Measurements from ENCODE around the gene AADAT.

Gene AADAT

DNA sequence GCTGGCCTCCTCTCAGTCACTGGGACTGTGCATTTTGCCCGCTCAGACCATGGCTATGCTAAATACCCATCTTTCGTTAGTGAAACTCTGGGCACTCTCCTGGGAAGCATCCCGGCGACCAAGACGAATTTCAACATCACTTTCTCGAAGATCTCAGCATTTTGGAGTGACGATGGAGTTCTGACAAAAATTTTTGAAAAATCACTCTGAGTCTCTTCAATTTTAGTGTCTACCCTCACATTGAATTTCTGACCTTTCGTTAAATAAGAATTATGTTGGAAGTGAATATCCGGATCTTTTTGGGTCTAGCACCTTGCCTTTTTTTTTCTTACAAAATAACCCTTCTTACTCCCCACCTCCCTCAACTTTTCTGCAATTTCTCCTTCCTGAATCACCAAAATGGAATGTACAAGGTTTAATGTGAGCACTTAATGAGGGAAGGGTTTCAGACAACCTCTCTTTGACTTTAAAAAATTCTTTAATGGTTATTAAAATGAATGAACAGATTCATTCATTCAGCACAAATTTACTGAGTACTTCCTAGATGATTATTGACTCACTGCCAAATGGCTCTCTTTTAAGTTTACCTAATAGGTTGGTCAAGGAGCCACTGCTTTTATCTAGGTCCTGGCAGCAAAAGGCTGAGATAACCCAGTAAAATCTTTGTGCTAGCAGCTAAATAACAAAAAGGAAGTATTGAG, 746 bp upstream of the AADAT start:
- in situ Hi-C loops (cut with MboI; ENCODE audit: low sequenced_read_pairs) = no loop called here

DNA sequence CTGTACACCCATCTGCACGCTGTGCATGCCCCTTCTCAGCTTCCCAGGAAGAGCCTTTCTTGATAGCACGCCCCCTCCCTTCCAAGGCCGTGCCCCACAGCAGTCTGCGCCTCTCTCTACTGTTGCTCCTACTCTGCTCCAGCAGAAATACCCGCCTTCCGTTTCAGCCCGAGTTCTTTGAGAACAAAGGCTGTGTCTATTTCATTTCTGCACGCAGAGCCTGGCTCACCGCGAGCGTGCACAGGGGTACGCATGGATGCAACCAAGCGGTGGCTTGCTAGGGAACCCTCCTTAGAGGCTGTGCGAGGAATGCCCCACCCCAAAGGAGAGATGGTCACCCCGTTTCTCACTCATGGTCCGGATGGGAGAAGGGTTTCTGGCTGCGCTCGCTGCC, 485 bp downstream of the AADAT start:
- in situ Hi-C loops (cut with MboI; ENCODE audit: low sequenced_read_pairs) = no loop called here

DNA sequence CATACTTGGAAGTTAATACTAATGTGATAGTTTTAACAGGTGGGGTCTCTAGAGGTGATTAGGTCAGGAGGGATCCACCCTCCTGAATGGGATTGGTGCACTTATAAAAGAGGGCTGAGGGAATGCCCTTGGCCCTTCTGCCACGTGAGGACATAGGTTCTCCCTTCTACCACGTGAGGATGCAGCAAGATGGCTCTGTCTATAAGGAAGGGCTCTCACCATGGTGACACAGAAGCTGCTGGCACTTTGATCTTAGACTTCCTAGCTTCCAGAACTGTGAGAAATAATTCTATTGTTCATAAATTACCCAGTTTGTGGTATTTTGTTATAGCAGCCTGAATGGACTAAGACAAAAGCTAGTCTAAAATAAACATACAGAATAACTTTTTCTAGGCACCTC, 1.0 kb downstream of the AADAT start:
- in situ Hi-C loops (cut with MboI; ENCODE audit: low sequenced_read_pairs) = no loop called here

DNA sequence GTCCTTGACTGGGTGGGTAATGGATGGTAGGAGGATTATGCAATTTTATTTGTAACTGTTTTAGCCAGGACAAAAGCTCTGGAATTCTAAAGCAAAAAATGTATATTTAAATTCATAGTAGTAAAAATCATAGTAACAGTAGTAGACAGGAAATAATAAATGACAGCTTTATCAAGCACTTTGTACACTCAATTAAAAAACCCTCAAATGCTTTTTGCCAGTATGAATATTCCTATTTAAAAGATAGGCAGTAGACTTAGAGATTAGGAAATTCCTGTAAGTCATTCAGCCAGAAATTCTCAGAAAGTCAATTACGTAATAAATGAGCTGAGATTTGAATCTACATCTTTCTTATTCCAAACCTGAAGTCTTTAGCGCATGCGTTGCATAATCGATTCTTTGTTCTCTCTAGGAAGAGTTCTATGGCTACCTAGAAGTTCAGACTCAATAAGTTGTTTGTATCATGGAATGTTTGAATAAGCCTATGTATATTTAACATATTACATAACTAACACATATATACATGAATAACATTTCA, 2.5 kb downstream of the AADAT start:
- in situ Hi-C loops (cut with MboI; ENCODE audit: low sequenced_read_pairs) = no loop called here

DNA sequence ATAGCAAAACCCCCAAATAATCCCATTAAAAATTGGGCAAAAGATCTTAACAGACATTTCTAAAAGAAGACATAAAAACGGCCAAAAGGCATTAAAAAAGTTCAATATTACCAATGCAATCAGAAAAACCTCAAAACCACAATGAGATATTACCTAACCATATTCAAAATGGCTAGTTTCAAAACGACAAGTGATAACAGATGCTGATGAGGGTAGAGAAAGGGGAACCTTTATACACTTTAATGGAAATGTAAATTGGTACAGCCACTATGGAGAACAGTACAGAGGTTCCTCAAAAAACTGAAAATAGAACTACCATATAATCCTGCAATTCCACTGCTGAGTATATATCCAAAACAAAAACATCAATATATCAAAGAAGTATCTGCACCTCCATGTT, 6.2 kb downstream of the AADAT start:
- in situ Hi-C loops (cut with MboI; ENCODE audit: low sequenced_read_pairs) = no loop called here

DNA sequence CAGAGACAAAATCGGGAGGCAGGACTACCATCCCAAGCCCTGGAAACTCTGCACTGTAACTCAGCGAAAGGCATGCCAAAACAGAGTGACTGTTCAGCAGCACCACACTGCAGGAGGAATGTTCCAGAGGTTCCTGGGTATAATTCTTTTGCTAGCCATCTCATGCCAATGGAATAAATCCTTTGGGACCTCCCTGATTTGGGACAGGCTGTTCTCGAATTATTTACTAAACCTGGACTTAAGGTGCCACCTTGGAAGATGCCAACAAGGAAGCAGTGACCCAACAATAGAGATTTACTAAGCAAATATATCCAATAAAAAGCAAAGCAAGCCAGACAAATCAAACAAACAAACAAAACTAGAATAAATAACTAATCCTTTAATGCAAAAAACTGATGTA, 9.3 kb downstream of the AADAT start:
- in situ Hi-C loops (cut with MboI; ENCODE audit: low sequenced_read_pairs) = no loop called here

DNA sequence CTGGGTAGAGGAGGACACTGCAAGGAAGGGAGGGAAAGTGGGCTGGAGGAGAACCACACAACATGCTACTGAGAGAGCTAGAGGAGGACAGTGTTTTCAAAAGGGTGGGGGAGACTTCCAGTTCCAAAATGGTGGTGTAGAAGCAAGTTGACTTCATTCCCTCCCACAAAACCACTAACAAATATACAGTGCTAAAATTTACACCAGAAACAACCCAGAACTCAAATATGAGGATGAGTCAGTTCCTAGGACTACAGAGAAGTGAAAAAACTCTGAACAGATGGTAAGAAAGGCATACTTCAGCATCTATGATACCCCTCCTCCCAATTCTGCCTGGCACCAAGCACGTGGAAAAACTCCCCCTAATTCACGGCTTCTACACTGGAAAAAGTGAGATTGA, 9.8 kb downstream of the AADAT start:
- in situ Hi-C loops (cut with MboI; ENCODE audit: low sequenced_read_pairs) = no loop called here

DNA sequence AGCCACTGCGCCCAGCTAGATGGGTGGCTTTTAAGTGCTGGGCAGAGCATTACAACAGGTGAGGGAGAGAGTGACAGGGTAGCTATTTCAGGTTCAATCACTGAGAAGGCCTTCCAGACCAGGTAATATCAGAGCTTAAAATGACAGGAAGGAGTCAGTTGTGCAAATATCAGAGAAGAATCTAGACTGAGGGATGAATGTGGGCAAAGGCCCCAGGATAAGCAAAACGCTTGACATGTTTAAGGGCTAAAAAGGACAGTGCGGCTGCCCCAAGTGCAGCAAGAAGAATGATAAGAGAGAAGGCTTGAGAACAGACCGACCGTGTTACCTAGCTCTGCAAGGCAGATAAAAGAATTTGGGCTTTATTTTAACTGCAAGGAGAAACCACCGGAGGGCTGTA, 18.6 kb downstream of the AADAT start:
- in situ Hi-C loops (cut with MboI; ENCODE audit: low sequenced_read_pairs) = no loop called here

DNA sequence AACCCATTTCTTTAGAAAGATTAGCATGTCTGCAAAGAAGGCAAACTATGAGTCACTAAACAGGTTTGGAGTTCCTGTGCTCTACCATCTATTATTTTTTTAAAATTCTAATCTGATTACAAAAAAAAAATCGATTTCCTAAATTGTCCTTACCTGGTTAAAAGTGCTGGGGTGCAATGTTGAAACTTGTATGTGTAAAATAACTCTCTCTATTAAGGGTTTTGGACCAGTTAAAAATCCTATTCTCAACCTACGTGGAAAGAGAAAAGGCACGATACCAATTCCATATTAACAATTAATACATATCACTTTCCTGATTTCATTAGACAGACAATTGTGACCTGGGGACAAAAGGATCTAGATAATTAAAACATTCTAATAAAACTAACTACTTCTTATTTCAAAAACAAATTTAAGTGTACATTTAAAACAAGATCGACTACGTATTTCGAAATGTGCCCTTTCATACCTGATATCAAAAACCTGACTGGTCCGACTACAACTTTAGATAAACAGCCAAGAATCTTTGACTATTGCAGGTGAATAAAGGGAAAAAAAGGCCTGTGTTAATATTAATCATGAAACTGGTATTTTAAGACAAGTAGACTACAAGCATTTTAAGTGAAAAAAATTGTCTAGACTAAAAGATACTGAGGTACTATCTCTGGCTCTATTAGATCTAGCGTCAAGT, 21.2 kb downstream of the AADAT start:
- in situ Hi-C loops (cut with MboI; ENCODE audit: low sequenced_read_pairs) = no loop called here

DNA sequence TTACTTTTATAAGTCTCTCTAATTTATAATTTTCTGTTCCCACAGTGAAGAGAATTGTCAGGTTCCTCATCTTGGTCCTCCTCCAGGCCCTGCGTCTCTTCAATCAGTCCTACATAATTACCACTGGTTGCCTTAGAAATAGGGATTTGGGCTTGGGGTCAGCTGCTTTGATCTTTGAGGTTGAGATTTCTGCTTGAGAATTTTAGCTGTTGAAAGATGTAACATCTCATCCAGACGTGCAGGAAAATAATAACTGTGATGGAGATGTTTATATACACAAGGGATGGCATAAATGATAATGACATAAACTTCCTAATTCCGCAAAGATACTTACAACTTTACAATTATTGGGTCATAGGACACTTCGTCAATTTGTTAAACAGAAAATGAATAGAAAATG, 30.3 kb downstream of the AADAT start:
- in situ Hi-C loops (cut with MboI; ENCODE audit: low sequenced_read_pairs) = no loop called here

DNA sequence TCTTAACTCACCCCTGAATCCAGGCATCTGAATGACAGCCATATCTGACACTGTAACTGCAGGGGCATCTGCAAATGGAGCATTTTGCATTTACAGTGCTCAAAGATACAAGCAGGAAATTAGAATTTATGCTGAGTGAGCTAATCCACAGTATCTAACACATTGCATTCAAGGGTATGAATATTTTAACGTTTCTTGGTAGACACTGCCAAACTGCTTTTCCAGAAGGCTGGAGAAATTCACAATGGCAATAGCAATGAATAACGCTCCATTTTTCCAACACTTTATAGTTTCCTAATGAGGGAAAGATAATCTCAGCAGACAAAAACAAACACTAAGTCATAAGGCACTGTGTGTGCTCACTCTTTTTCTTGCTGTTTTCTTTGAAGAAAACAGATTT, 30.9 kb downstream of the AADAT start:
- in situ Hi-C loops (cut with MboI; ENCODE audit: low sequenced_read_pairs) = no loop called here

DNA sequence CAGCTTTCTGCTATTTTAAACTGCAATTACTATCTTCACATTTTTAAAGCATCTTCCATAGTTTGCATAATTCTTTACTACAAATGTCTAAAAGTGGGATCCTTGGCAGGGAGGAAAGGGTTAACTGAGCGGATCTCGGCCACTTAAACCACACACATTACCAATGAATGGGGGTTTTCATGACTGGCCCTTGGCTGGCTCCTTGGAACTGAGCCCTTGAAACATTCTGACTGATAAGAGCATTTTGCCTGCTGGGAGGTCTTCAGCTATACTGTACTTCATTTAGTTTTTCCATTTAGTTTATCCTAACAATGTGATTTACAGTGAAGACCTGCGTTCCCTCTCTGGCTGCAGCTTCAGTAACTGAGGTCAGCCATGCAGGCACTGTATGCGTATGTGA, 31.9 kb downstream of the AADAT start:
- in situ Hi-C loops (cut with MboI; ENCODE audit: low sequenced_read_pairs) = no loop called here

DNA sequence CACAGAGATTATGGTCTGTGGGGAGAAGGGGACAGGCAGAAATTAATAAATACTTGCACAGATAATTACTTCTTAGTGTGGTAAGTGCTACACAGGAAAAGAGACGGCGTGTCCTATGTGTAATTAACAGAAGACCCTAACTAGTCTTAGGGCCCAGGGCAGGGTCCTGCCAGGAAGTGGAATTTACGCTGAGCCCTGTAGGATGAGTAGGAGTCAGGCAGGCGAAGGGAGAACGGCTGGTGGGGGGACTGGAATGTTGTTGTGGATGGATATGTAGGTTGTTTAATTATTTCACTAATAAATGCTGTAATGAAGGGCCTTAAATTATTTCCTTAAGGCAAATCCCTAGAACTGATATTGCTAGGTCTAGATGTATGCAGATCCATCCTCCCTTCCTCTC, 36.8 kb downstream of the AADAT start:
- in situ Hi-C loops (cut with MboI; ENCODE audit: low sequenced_read_pairs) = no loop called here

DNA sequence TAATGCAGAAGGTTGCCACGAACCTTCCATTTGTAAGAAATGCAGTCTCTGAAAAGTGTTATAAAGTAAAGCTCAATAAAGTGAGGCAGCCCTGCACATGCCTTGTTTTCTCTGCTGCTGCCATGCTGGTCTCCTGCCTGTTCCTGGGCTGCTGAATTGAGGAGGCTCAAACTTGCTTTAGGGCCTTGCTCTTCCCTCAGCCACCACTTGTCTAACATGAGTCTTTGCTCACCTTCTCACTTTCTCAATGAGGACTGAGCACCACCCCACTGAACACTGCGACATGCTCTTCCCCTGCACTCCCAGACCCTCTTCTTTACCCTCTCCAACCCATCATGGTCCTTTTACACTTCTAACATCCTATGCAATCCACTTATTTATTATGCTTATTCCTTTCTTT, 38.4 kb downstream of the AADAT start:
- in situ Hi-C loops (cut with MboI; ENCODE audit: low sequenced_read_pairs) = no loop called here

DNA sequence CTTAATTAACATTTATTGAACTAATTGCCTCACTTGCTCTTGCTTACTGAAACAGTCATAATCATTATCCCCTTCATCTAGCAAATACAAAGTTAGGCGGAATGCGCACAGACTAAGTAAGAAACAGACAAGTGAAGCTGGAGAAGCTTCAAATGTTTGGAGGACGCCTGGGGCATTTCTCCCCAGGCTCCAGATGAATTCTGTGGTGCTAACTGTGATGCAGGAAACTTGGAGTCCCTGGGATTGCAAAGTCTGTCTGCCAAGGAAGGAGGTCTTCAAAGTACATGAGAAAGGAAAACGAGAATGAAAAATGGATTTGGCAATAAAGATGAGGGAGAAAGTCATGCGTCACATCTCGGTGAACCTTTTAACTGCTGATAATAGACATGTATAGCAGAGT, 40.0 kb downstream of the AADAT start:
- in situ Hi-C loops (cut with MboI; ENCODE audit: low sequenced_read_pairs) = loop anchor here (25.0 kb wide), 2 partner anchors 237 to 437 kb away; partner anchors contain the start of genes CLCN3 and NEK1

DNA sequence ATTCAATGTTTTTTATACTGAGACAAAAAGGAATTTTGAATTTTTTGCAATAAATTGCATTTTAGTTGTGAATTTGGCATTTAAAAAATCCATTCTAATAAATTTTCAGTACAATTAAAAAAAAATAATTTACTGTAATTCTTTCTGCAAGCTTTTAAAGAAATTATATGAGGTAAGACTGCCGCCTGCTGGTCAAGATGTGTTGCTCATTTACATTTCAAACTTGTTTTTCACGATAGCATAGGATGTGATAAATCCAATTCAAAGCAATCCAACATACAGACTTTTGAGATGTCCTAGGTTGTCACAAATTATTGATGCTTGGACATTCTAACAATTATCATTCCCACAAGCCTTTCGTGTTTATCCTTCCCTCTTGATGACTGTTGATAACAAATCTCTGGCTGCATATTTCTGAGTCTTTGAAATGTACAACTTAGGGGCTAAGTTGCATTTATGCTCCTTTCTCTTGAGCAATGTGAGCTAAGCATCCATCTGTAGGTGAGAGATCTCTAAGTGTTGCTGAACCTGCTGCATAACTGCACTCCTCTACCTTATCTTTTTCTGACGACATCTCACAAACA, 41.9 kb downstream of the AADAT start:
- in situ Hi-C loops (cut with MboI; ENCODE audit: low sequenced_read_pairs) = loop anchor here (25.0 kb wide), 2 partner anchors 236 to 436 kb away; partner anchors contain the start of genes CLCN3 and NEK1

DNA sequence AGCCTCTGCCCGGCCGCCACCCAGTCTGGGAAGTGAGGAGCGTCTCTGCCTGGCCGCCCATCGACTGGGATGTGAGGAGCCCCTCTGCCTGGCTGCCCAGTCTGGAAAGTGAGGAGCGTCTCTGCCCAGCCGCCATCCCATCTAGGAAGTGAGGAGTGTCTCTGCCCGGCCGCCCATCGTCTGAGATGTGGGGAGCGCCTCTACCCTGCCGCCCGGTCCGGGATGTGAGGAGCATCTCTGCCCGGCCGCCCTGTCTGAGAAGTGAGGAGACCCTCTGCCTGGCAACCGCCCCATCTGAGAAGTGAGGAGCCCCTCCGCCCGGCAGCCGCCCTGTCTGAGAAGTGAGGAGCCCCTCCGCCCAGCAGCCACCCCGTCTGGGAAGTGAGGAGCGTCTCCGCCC, 43.6 kb downstream of the AADAT start:
- in situ Hi-C loops (cut with MboI; ENCODE audit: low sequenced_read_pairs) = loop anchor here (25.0 kb wide), 2 partner anchors 234 to 434 kb away; partner anchors contain the start of genes CLCN3 and NEK1

DNA sequence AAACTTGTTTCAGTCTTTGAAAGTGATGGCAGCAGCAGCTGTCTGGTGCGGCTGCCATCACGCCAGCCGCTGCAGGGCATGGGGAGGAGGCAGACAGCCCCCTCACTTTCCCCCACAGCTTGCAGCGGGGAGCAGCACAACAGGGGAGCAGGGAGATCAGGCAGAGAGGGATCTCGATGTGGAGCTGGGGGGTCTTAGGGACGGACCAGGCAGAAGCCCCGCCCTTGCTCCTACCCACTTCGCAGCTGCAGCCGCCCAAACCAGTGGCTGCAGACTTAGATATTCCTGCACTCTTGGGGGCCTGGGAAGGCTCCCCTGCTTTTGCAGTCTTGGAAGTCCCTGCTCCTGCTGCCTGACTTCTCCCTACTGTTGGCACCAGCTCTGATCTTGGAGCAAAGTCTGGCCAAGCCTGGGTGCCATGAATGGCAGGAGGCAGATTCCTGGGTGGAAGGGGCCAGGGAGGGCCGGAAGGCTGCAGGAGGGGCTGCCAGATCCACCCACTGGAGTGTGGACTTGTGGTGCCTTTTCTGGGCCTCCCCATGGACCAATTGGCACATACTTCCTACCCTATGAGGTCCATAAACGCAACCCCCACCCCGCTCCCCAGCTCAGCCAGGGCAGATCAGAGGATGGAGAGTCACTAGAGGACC, 49.6 kb downstream of the AADAT start:
- in situ Hi-C loops (cut with MboI; ENCODE audit: low sequenced_read_pairs) = loop anchor here (25.0 kb wide), 2 partner anchors 228 to 428 kb away; partner anchors contain the start of genes CLCN3 and NEK1

DNA sequence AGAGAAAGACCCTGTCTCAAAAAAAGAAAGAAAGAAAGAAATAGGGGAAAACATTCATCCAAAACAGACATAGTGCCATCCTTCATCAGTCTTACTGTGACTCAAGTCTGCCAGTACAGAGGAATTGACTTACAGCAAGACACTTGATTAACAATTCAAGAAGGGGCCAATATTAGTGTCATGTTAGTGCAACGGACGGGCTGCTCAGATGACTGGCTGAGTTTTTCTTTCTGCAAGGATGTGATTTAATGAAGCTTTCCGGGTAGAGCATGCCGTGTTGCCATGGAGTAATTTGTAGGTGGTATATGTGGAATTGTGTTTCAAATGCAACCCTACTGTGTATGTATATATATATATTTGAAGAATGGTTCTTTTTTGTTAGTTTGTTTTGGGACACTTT, 51.0 kb downstream of the AADAT start:
- in situ Hi-C loops (cut with MboI; ENCODE audit: low sequenced_read_pairs) = loop anchor here (25.0 kb wide), 2 partner anchors 226 to 426 kb away; partner anchors contain the start of genes CLCN3 and NEK1

DNA sequence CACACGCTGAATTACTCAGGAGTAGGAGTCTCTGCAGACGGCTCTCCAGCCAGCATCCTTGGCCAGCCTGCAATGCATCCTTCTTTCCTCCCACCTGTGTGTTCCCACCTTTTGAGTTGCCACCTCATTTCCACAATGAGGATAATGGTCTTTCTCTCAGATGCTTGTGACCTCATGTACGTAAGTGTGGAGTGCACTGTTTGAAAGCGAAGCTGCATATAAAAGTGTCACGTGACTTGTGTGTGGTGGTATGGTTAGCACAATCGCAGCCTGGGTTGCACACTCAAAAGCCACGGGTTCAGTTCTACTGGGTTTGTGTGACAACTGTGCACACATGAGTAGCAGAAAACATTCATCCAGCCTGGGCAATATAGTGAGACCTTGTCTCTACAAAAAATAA, 51.5 kb downstream of the AADAT start:
- in situ Hi-C loops (cut with MboI; ENCODE audit: low sequenced_read_pairs) = loop anchor here (25.0 kb wide), 2 partner anchors 226 to 426 kb away; partner anchors contain the start of genes CLCN3 and NEK1

DNA sequence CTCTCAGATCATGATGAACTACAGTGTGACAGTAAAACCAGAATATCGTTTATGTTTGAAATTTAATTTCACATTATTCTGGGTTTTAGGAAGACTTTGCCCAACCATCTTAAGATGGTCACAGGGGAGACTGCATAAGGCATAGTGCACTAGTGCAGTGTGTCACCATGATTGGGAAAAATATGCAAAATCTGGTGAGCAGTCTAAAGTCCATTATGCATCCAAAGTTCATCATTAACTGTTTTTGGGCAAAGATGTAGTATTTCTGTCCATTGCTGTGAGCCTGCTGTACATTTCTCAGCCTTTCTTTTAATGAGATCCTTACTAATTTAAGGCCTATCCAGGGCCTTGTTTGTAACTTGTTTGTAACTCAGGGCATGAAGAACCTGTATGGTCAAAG, 52.3 kb downstream of the AADAT start:
- in situ Hi-C loops (cut with MboI; ENCODE audit: low sequenced_read_pairs) = loop anchor here (25.0 kb wide), 2 partner anchors 225 to 425 kb away; partner anchors contain the start of genes CLCN3 and NEK1
